ENCODE data around the gene LAX1.
"Not testable (repeated sequence)": the region's sequence is repeated elsewhere in the genome, so short reads cannot be mapped to it uniquely, and the experiment has no call there.

The LAX1 gene

DNA sequence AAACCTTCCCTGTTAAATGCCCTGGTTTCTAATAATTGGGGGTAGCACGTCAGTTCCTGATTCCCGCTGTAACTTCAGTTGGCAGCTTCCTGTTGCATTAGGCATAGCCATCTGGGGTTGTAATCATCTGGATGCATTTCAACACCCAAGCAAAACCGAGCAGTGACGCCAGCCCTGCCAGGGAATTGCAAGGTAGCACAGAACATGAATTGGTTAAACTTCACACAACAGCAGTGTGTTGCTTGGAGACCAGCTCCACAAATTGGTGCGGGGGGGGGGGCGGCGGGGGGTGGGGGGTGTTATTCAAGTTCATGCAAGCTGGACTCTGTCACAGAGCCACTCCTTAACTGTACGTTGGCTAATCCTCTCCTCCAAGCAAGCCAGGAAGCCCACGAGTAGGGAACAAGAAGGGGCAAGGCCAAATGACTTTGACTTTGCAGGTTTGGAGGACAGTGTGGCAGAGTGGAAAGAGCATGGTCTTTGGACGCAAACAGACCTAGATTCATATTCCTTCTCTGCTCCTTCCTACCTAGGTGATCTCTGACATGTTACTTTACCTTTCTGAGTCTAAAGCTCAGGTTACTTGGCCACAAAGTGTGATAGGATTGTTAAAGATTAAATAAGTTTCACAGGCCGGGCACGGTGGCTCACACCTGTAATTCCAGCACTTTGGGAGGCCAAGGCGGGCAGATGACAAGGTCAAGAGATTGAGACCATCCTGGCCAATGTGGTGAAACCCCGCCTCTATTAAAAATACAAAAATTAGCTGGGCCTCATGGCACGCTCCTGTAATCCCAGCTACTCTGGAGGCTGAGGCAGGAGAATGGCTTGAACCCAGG, 4.7 kb downstream of the LAX1 start:
- DNase-seq: peak; percentile 45

- no peak for DNase-seq
Observed at GRCh38 chr1:203771901-203772301, 6.9 kb downstream of the LAX1 start.

DNA sequence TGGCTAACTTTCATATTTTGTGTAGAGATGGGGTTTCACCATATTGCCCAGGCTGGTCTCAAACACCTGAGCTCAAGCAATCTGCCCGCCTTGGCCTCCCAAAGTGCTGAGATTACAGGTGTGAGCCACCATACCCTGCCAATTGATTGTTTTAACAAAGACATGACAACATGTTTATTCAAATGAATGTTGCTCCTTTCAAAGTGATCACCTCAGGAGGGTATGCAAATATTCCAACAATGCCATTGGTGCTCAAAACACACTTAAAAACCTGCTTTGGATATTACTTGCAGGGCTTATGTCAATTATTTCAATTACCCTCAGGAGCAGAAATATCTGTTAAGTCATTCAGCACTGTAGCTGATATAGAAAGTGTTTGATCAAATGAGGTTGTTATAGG, 7.9 kb downstream of the LAX1 start:
- DNase-seq: no peak

- no peak for DNase-seq
Observed at GRCh38 chr1:203776636-203777035, 11.7 kb downstream of the LAX1 start.

DNA sequence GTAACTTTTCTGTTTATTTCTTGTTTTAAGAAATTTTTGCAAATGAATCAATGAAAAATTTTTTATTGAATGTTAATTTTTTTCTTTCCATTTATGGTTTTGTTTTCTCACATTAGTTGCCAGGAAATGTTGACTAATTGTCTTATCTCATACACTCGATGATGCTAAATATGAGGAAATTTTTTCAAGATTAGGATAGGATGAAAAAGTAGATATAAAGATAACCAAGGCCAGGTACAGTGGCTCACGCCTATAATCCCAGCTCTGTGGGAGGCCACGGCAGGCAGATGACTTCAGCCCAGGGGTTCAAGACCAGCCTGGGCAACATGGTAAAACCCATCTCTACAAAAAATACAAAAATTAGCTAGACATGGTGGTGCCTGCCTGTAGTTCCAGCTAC, 12.6 kb downstream of the LAX1 start:
- no peak for DNase-seq

DNA sequence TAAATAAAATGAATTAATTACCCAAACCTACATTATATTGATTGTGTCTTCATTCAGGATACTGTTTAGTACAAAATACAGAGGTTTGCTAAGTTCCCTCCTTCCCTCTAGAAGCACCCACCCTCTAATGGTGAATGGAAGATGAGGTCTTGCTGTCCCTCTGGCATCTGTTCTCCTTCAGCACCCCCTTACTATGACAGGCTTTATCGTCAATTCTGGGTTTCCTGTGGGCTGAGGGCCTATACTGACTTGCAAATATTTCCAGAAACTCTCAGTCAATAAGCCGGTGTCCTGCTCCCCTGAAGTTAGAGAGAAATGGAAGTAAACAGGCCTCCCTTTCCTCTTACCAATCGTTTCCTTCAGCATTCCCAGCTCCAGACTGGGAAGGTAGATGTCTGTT, 13.2 kb downstream of the LAX1 start:
- DNase-seq: no peak

GRCh38 chr1:203778789-203779188, 13.8 kb downstream of the LAX1 start:
- DNase-seq: no peak

DNA sequence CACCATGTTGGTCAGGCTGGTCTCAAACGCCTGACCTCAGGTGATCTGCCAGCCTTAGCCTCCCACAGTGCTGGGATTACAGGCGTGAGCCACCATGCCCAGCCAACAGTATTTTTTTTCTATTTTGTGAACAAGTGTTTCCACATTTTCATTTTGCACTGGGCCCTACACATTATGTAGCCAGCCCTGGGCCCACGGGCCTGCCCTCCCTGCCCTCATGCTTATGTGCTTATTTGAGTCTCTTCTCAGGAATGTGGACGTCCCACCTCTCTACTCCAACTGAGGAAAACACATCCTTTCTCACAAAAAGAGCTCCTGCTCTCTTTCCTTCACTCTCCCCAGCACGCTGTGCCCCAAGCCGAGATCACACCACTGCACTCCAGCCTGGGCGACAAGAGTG, 17.0 kb downstream of the LAX1 start:
- DNase-seq: no peak

- no peak for DNase-seq
Observed at GRCh38 chr1:203789966-203790365, 25.0 kb downstream of the LAX1 start.

DNA sequence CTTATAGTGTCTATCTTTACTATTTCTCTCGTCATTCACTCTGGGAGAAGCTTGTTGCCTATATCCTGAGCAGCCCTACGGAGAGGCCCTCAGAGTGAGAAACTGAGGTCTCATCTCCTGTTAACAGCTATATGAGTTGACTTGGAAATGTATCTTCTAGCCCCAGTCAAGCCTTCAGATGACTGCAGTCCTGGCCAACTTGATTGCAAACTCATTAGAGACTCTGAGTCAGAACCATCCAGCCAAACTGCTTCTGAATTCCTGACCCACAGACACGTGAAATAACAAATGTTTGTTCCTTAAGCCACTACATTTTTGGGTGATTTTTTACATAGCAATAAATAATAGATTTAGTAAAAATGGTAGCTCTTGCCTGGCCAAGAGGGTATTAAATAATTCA, 26.5 kb downstream of the LAX1 start:
- no peak for DNase-seq

DNA sequence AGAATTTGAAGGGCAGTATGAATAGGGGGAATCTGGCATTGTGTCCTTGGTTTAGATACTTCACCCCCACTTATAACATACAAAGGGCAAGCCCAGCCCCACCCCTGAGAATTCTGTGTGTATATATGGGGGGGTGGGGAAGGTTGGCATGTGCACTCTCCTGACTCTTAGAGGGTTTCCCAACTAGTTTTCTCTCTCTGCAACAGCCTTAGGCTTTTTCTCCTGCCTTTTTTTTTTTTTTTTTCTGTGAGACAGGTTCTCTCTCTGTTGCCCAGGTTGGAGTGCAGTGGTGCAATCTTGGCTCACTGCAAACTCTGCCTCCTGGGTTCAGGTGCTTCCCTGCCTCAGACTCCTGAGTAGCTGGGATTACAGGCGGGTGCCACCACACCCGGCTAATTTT, 27.5 kb downstream of the LAX1 start:
- no peak for DNase-seq

DNA sequence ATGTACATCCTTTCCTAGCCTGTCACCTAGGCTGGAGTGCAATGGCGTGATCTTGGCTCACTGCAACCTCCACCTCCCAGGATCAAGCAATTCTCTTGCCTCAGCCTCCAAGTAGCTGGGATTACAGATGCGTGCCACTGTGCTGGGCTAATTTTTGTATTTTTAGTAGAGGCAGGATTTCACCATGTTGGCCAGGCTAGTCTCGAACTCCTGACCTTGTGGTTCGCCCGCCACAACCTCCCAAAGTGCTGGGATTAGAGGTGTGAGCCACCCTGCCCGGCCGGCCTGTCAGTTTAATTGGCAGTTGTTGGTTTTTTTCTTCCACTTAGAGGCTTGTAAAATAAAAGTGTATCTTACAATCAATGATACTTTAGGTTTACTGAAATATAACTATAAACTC, 28.6 kb downstream of the LAX1 start:
- DNase-seq: not testable (repeated sequence)

GRCh38 chr1:203794764-203795440, 29.9 kb downstream of the LAX1 start:
- DNase-seq: no peak

- DNase-seq: peak; percentile 99
Observed at GRCh38 chr1:203795441-203796235, 30.7 kb downstream of the LAX1 start, which contains the start of the genes ZBED6 and ZC3H11A. Gene ZBED6 (plus strand): TSS chr1:203795623. CDS start chr1:203797523, 1,900 bp downstream. Gene ZC3H11A (plus strand): TSS chr1:203795623. CDS start chr1:203817071, 21,448 bp downstream.

GRCh38 chr1:203796236-203796605, 31.2 kb downstream of the LAX1 start:
- no peak for DNase-seq

DNA sequence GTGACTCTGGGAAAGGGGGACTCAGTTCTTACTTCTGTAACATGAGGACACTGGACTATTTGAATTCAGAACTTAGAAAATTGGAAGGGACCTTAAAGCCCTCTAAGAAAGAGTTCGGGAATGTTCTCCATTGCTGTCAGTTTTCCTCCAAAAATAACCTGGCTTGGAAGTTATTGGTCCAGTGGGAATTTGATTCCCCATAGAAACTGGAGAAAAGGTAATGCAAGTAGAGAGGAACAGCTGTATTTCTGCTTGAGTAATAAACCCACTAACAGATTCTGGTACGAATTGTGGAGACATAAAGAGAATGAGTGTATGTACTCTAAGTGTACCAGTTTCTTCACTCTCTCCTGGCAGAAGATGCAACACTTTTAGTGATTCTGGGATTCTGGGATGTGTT, 32.2 kb downstream of the LAX1 start:
- no peak for DNase-seq

- no peak for DNase-seq
Observed at GRCh38 chr1:203797948-203798655, 33.1 kb downstream of the LAX1 start.

GRCh38 chr1:203799157-203799556, 34.2 kb downstream of the LAX1 start:
- no peak for DNase-seq

DNA sequence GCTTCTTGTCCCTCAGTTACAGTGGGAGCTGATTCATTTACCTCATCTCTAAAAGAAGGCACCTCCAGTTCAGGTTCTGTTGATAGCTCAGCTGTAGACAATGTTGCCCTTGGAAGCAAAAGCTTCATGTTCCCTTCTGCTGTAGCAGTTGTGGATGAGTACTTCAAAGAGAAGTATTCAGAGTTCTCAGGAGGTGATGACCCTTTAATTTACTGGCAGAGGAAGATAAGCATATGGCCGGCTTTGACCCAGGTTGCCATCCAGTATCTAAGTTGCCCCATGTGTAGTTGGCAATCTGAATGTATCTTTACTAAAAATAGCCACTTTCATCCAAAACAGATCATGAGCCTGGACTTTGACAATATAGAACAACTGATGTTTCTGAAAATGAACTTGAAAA, 35.0 kb downstream of the LAX1 start:
- DNase-seq: no peak

DNA sequence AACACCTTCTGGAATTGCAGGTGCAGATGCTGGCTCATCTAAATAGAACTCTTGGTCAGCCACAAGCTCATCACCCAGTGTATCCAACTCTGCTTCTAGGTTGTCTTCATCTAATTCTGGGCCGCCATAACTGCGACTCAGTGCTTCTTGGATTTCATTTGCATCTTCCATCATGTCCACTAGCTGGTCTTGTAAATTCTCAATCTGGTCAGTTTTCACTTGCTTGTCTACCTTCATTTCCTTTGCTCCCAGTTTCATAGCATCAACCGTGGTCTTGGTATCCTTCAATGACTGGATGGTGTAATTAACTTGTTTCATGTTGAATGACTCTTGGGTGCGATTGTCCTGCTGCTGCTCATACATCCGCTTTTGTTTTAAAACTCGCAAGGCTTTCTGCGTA, 40.7 kb downstream of the LAX1 start:
- DNase-seq: no peak

DNA sequence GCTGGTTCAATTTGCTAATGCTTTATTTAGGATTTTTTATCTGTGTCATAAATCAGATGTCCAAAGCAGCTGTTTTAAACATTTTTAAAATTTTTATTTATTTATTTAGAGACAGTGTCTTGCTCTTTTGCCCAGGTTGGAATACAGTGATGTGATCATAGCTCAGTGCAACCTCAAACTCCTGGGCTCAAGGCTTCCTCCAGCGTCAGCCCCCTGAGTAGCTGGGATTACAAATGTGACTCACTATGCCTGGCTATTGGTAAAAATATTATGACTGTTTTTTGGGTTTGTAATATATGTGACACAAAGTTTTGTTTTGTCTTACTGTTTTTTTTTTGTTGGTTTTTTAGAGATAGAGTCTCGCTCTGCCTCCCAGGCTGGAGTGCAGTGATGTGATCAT, 42.2 kb downstream of the LAX1 start:
- no peak for DNase-seq

DNA sequence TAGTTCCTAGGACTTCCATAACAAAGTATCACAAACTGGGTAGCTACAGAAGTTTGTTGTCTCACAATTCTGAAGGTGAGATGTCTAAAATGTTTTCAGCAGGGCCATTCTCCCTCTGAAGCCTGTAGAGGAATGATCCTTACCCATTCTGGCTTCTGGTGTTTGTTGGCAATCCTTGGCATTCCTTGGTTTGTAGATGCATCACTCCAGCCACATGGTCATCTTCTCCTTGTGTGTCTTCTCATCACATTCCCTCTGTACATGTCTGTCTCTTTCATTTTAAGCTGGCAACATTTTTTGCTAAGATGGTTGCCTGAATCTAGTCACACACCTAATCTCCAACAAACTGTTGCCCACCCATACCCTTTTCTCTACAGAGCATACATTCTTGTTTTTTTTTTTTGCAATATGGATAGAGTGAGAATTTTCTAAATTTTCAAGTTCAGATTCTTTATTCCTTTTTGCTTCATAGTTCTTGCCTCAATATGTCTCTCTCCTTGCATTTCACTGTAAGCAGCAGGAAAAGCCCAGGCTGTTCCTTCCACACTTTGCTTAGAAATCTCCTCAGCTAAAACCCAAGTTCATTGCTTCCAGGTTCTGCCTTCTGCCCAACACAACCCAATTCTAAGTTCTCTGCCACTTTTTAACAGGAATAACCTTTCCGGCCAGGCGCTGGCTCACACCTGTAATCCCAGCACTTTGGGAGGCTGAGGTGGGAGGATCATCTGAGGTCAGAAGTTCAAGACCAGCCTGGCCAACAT, 48.8 kb downstream of the LAX1 start:
- DNase-seq: no peak

Data from NCI-H1092 (cell line).